Neural cell (in vitro differentiated cells): ENCODE measurements around the gene ALMS1. TPM values are rescaled to one million over a fixed set of nuclear protein-coding genes. Genes with fewer than 3 reads are reported as not detected.

Experiments used
- H2AFZ ChIP-seq: fragments of 200-600, 300-800 bp; sonication (generic), shearing (Covaris generic); 2 replicates; pipeline ENCODE4 v1.6.0; 2014; ENCODE audit warnings: low read depth, mild to moderate bottlenecking, antibody characterized with exemption, low read length, moderate library complexity
- H3F3A ChIP-seq: fragments of 200-600 bp; shearing (Covaris generic); 2 replicates; pipeline ENCODE4 v1.6.1; 2016; ENCODE audit warnings: mild to moderate bottlenecking, moderate library complexity, mixed read lengths, antibody characterized with exemption, low read length; ENCODE audit not compliant: insufficient read depth, poor library complexity, severe bottlenecking
- H3K27ac ChIP-seq: fragments of 200-600, 300-800 bp; sonication (generic), shearing (Covaris generic); 2 replicates; pipeline ENCODE4 v1.5.1; 2014; ENCODE audit warnings: mild to moderate bottlenecking, low read length, moderate library complexity
- H3K27me3 ChIP-seq: fragments of 300-800, 200-600 bp; sonication (generic), shearing (Covaris generic); 2 replicates; pipeline ENCODE4 v1.6.0; 2014; ENCODE audit warnings: mild to moderate bottlenecking, low read depth, low read length, moderate library complexity; ENCODE audit not compliant: insufficient read depth
- H3K36me3 ChIP-seq: fragments of 300-800, 200-600 bp; sonication (generic), shearing (Covaris generic); 2 replicates; pipeline ENCODE4 v1.5.1; 2014; ENCODE audit warnings: mild to moderate bottlenecking, antibody characterized with exemption, low read length, moderate library complexity; ENCODE audit not compliant: insufficient read depth
- H3K4me2 ChIP-seq: fragments of 300-800, 200-600 bp; sonication (generic), shearing (Covaris generic); 2 replicates; pipeline ENCODE4 v1.6.0; 2014; ENCODE audit warnings: mild to moderate bottlenecking, low read length
- H3K4me3 ChIP-seq: fragments of 300-800, 200-600 bp; sonication (generic), shearing (Covaris generic); 2 replicates; pipeline ENCODE4 v1.5.1; 2014; ENCODE audit warnings: mild to moderate bottlenecking, low read length, moderate library complexity
- H3K79me2 ChIP-seq: fragments of 200-600 bp; shearing (Covaris generic); replicated peaks from 2 replicates; pipeline ENCODE4 v1.6.0; 2014; ENCODE audit warnings: mild to moderate bottlenecking, low read length, moderate library complexity; ENCODE audit not compliant: insufficient read depth
- H3K9ac ChIP-seq: fragments of 300-800, 200-600 bp; sonication (generic), shearing (Covaris generic); 2 replicates; pipeline ENCODE4 v1.6.1; 2016; ENCODE audit warnings: mild to moderate bottlenecking, low read length, mixed read lengths
- H3K9me2 ChIP-seq: fragments of 200-600 bp; shearing (Covaris generic); 2 replicates; pipeline ENCODE4 v1.6.1; 2016; ENCODE audit warnings: mild to moderate bottlenecking, low read length, mixed read lengths; ENCODE audit not compliant: insufficient read depth
- H3K9me3 ChIP-seq: fragments of 200-600, 300-800 bp; sonication (generic), shearing (Covaris generic); 2 replicates; pipeline ENCODE4 v1.6.1; 2016; ENCODE audit warnings: mild to moderate bottlenecking, mixed run types, low read length, moderate library complexity, mixed read lengths
- H4K20me1 ChIP-seq: fragments of 200-600 bp; shearing (Covaris generic); 2 replicates; pipeline ENCODE4 v1.6.1; 2016; ENCODE audit warnings: mild to moderate bottlenecking, mixed run types; ENCODE audit not compliant: insufficient read depth
- CTCF ChIP-seq: fragments of 450-650 bp; IDR thresholded peaks from 2 replicates; pipeline ENCODE4 v1.5.1; 2014; ENCODE audit warnings: antibody characterized with exemption, mild to moderate bottlenecking, moderate library complexity; ENCODE audit not compliant: poor library complexity, severe bottlenecking
- EP300 ChIP-seq: fragments of 450-650 bp; conservative IDR thresholded peaks from 2 replicates; pipeline ENCODE4 v1.6.1; 2014; ENCODE audit warnings: antibody characterized with exemption, mild to moderate bottlenecking, moderate library complexity; ENCODE audit not compliant: poor library complexity, severe bottlenecking
- EZH2 ChIP-seq: fragments of 200-600, 300-800 bp; shearing (Covaris generic), sonication (generic); IDR thresholded peaks from 2 replicates; pipeline ENCODE4 v1.6.1; 2014; ENCODE audit warnings: antibody characterized with exemption, low read length, borderline replicate concordance, mild to moderate bottlenecking; ENCODE audit not compliant: insufficient read depth, poor library complexity, severe bottlenecking
- MXI1 ChIP-seq: fragments of 450-650 bp; conservative IDR thresholded peaks from 2 replicates; pipeline ENCODE4 v1.6.1; 2014; ENCODE audit warnings: antibody characterized with exemption, mild to moderate bottlenecking; ENCODE audit not compliant: poor library complexity, severe bottlenecking
- POLR2AphosphoS5 ChIP-seq: IDR thresholded peaks from 2 replicates; pipeline ENCODE4 v1.6.1; 2012
- RAD21 ChIP-seq: fragments of 450-650 bp; conservative IDR thresholded peaks from 2 replicates; pipeline ENCODE4 v1.6.1; 2014; ENCODE audit warnings: antibody characterized with exemption, mild to moderate bottlenecking, moderate library complexity
- SMC3 ChIP-seq: fragments of 450-650 bp; conservative IDR thresholded peaks from 2 replicates; pipeline ENCODE4 v1.6.1; 2014; ENCODE audit warnings: antibody characterized with exemption, mild to moderate bottlenecking, moderate library complexity; ENCODE audit not compliant: poor library complexity
- TAF1 ChIP-seq: IDR thresholded peaks from 2 replicates; pipeline ENCODE4 v1.6.1; 2012; ENCODE audit warnings: low read depth
- polyA plus RNA-seq: library from polyadenylated mRNA; depleted of rRNA; stranded (reverse); fragments of >200 nt; gene quantifications from 2 replicates; pipeline ENCODE4 v1.2.3, GENCODE V29; 2014
- TF ChIP-seq, protein P1 (sequence below): IDR thresholded peaks from 2 replicates; pipeline ENCODE4 v1.6.1; 2012; ENCODE audit warnings: borderline replicate concordance

The ALMS1 gene
- polyA plus RNA-seq, 1 donor from 2014 or later: 12.2 TPM

- Histone ChIP-seq H4K20me1 (no peaks in the 10 kb centered on the region), H3F3A (no peaks in the 10 kb centered on the region)
- no peak for TF ChIP-seq EZH2
- no peak for TF ChIP-seq MXI1
- TF ChIP-seq POLR2AphosphoS5: no peak
- TF ChIP-seq, protein P1, sequence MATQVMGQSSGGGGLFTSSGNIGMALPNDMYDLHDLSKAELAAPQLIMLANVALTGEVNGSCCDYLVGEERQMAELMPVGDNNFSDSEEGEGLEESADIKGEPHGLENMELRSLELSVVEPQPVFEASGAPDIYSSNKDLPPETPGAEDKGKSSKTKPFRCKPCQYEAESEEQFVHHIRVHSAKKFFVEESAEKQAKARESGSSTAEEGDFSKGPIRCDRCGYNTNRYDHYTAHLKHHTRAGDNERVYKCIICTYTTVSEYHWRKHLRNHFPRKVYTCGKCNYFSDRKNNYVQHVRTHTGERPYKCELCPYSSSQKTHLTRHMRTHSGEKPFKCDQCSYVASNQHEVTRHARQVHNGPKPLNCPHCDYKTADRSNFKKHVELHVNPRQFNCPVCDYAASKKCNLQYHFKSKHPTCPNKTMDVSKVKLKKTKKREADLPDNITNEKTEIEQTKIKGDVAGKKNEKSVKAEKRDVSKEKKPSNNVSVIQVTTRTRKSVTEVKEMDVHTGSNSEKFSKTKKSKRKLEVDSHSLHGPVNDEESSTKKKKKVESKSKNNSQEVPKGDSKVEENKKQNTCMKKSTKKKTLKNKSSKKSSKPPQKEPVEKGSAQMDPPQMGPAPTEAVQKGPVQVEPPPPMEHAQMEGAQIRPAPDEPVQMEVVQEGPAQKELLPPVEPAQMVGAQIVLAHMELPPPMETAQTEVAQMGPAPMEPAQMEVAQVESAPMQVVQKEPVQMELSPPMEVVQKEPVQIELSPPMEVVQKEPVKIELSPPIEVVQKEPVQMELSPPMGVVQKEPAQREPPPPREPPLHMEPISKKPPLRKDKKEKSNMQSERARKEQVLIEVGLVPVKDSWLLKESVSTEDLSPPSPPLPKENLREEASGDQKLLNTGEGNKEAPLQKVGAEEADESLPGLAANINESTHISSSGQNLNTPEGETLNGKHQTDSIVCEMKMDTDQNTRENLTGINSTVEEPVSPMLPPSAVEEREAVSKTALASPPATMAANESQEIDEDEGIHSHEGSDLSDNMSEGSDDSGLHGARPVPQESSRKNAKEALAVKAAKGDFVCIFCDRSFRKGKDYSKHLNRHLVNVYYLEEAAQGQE: no peak
- TF ChIP-seq TAF1: no peak
- no peak for TF ChIP-seq SMC3
- TF ChIP-seq EP300: no peak
- TF ChIP-seq CTCF: no peak
- no peak for TF ChIP-seq RAD21
Measured at GRCh38 chr2:73383036-73383435, 2.6 kb upstream of the ALMS1 start.

DNA sequence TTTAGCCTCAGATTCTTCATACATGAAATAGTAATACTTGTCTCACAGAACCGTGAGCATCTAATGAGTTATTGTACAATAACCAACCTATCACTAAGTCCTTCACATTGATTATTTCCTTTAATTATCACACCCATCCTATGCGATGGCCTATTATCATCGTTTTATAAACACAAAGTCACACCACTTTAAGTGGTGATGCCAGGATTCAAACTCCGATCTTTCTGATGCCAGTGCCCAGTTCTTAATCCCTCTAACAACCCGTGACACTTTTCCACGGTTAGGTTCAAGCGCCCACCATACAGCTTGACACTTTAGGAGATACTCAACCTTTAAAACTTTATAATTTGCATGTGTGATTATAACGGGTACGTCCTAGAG is 523 bp upstream of the ALMS1 start:
- Histone ChIP-seq H3K79me2 (peaks cover 23% of the 10 kb centered on the region), H3K9me3 (no peaks in the 10 kb centered on the region), H3K9me2 (no peaks in the 10 kb centered on the region), H3K4me2 (peak overlapping the region; percentile 69), H3K27me3 (peaks cover 10% of the 10 kb centered on the region), H3K9ac (peak overlapping the region; percentile 85), H4K20me1 (no peaks in the 10 kb centered on the region), H3F3A (no peaks in the 10 kb centered on the region), H3K4me3 (peak overlapping the region; percentile 96), H3K36me3 (no peaks in the 10 kb centered on the region), H2AFZ (peak overlapping the region; percentile 4), H3K27ac (no peak overlapping the region)
- no peak for TF ChIP-seq RAD21
- no peak for TF ChIP-seq POLR2AphosphoS5
- no peak for TF ChIP-seq SMC3
- TF ChIP-seq TAF1: no peak
- TF ChIP-seq, protein P1: no peak
- no peak for TF ChIP-seq EP300
- no peak for TF ChIP-seq EZH2
- no peak for TF ChIP-seq MXI1
- no peak for TF ChIP-seq CTCF

More at GRCh38 chr2:73383036-73383435, 2.6 kb upstream of the ALMS1 start:
- Histone ChIP-seq H3K27ac (no peak overlapping the region), H3K9me2 (no peaks in the 10 kb centered on the region), H3K9me3 (no peaks in the 10 kb centered on the region), H3K27me3 (peaks cover 10% of the 10 kb centered on the region), H2AFZ (no peak overlapping the region), H3K9ac (no peak overlapping the region), H3K4me3 (no peak overlapping the region), H3K4me2 (no peak overlapping the region), H3K79me2 (peaks cover 7% of the 10 kb centered on the region), H3K36me3 (no peaks in the 10 kb centered on the region)
